HG03108 (cell line): ENCODE results near the gene EXPH5.
"Not testable (repeated sequence)": the region's sequence is repeated elsewhere in the genome, so short reads cannot be mapped to it uniquely, and the experiment has no call there.

ENCODE experiments used
- ATAC-seq: cut with Tn5 transposase; IDR thresholded peaks from one replicate; pipeline ENCODE4 v1.9.1; 2021; ENCODE audit warnings: moderate library complexity; ENCODE audit not compliant: unreplicated experiment

The EXPH5 gene

GRCh38 chr11:108593214-108593922, at the start of gene EXPH5:
EXPH5 (minus strand) TSS chr11:108593768; CDS start chr11:108593536, 232 bp downstream.
- peak; percentile 90 for ATAC-seq

GRCh38 chr11:108641752-108642151, 48.2 kb upstream of the EXPH5 start:
- not testable (repeated sequence) for ATAC-seq

- no peak for ATAC-seq
These were observed 45.6 kb upstream of the EXPH5 start for GRCh38 chr11:108639146-108639545.

- ATAC-seq, result no peak
These were observed 42.7 kb upstream of the EXPH5 start for GRCh38 chr11:108636222-108636621.

GRCh38 chr11:108635106-108635505, 41.5 kb upstream of the EXPH5 start:
- ATAC-seq, result no peak

GRCh38 chr11:108632041-108632704, 38.6 kb upstream of the EXPH5 start:
- no peak for ATAC-seq

- no peak for ATAC-seq
These were observed 35.7 kb upstream of the EXPH5 start for GRCh38 chr11:108629274-108629673.

- no peak for ATAC-seq
These were observed 35.2 kb upstream of the EXPH5 start for GRCh38 chr11:108628812-108629211.

GRCh38 chr11:108628326-108628725, 34.8 kb upstream of the EXPH5 start:
- no peak for ATAC-seq

GRCh38 chr11:108624196-108624925, 30.8 kb upstream of the EXPH5 start:
- no peak for ATAC-seq

GRCh38 chr11:108622341-108622740, 28.8 kb upstream of the EXPH5 start:
- no peak for ATAC-seq

- ATAC-seq, result peak; percentile 85
These were observed 27.6 kb upstream of the EXPH5 start for GRCh38 chr11:108620958-108621772.

GRCh38 chr11:108618529-108618928, 25.0 kb upstream of the EXPH5 start:
- no peak for ATAC-seq

- no peak for ATAC-seq
These were observed 23.5 kb upstream of the EXPH5 start for GRCh38 chr11:108617055-108617454.

- ATAC-seq, result no peak
These were observed 23.0 kb upstream of the EXPH5 start for GRCh38 chr11:108616549-108616948.

GRCh38 chr11:108614086-108614485, 20.5 kb upstream of the EXPH5 start:
- ATAC-seq, result no peak

- ATAC-seq, result no peak
These were observed 16.1 kb upstream of the EXPH5 start for GRCh38 chr11:108609682-108610081.

GRCh38 chr11:108608548-108608947, 15.0 kb upstream of the EXPH5 start:
- no peak for ATAC-seq

GRCh38 chr11:108606495-108607160, 13.1 kb upstream of the EXPH5 start:
- no peak for ATAC-seq

GRCh38 chr11:108606070-108606469, 12.5 kb upstream of the EXPH5 start:
- ATAC-seq, result no peak
